HL-60 (cell line): ENCODE data around the gene CLEC4F.

Experiments
- DNase-seq, 2 experiments: peaks; one replicate each; pipeline ENCODE4 v3.0.0-alpha.2; 2010 to 2020; ENCODE audit warnings: low read depth in 1 of 2, low spot score in 1 of 2
- H3K27ac ChIP-seq: fragments of 250-450 bp; sonication (Bioruptor Pico); replicated peaks from 2 replicates; pipeline ENCODE4 v1.5.1; 2020; ENCODE audit warnings: mild to moderate bottlenecking, moderate library complexity
- H3K27me3 ChIP-seq: fragments of 250-450 bp; sonication (Bioruptor Pico); 2 replicates; pipeline ENCODE4 v1.5.1; 2021; ENCODE audit warnings: mild to moderate bottlenecking, moderate library complexity; ENCODE audit not compliant: insufficient read depth, poor library complexity, severe bottlenecking
- H3K4me3 ChIP-seq: replicated peaks from 2 replicates; pipeline ENCODE4 v1.5.1; 2011; ENCODE audit warnings: mild to moderate bottlenecking, control low read depth, low read length; ENCODE audit not compliant: insufficient read depth
- GABPA ChIP-seq: IDR thresholded peaks from 2 replicates; pipeline ENCODE4 v1.6.1; 2012; ENCODE audit warnings: low read depth
- POLR2AphosphoS5 ChIP-seq: IDR thresholded peaks from 2 replicates; pipeline ENCODE4 v1.6.1; 2012; ENCODE audit warnings: low read depth
- SPI1 ChIP-seq: IDR thresholded peaks from 2 replicates; pipeline ENCODE4 v1.6.1; 2012; ENCODE audit warnings: low read depth, mild to moderate bottlenecking, borderline replicate concordance
- TF ChIP-seq, protein P1 (sequence below): IDR thresholded peaks from 2 replicates; pipeline ENCODE4 v1.6.1; 2012; ENCODE audit warnings: low read depth; ENCODE audit not compliant: insufficient replicate concordance
- TF ChIP-seq, protein P2 (sequence below): IDR thresholded peaks from one replicate; pipeline ENCODE4 v1.5.1; 2011; ENCODE audit warnings: low read length, control low read depth, inconsistent platforms; ENCODE audit not compliant: insufficient read depth

The CLEC4F gene

DNA sequence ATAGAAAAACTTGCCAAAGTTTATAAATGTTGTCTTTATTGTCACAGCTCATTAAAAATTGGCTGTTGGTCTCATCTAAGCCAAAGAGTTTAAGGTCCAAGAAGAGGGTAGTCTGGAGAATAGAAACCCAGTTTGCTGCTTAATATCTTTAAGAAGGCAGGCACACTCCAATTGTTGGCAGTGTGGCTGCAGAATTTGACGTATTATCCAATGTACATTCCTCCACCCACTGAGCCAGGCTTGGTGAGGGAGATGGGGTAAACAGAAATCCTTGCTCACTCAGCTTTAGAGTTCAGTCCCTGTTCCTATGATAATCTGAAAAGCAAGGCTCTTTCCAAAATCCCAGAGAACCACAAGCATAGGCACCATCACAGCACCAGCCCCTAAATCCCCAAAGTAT, 41.7 kb downstream of the CLEC4F start:
- no peak for TF ChIP-seq POLR2AphosphoS5
- TF ChIP-seq, protein P1, sequence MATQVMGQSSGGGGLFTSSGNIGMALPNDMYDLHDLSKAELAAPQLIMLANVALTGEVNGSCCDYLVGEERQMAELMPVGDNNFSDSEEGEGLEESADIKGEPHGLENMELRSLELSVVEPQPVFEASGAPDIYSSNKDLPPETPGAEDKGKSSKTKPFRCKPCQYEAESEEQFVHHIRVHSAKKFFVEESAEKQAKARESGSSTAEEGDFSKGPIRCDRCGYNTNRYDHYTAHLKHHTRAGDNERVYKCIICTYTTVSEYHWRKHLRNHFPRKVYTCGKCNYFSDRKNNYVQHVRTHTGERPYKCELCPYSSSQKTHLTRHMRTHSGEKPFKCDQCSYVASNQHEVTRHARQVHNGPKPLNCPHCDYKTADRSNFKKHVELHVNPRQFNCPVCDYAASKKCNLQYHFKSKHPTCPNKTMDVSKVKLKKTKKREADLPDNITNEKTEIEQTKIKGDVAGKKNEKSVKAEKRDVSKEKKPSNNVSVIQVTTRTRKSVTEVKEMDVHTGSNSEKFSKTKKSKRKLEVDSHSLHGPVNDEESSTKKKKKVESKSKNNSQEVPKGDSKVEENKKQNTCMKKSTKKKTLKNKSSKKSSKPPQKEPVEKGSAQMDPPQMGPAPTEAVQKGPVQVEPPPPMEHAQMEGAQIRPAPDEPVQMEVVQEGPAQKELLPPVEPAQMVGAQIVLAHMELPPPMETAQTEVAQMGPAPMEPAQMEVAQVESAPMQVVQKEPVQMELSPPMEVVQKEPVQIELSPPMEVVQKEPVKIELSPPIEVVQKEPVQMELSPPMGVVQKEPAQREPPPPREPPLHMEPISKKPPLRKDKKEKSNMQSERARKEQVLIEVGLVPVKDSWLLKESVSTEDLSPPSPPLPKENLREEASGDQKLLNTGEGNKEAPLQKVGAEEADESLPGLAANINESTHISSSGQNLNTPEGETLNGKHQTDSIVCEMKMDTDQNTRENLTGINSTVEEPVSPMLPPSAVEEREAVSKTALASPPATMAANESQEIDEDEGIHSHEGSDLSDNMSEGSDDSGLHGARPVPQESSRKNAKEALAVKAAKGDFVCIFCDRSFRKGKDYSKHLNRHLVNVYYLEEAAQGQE, result no peak
- TF ChIP-seq, protein P2, sequence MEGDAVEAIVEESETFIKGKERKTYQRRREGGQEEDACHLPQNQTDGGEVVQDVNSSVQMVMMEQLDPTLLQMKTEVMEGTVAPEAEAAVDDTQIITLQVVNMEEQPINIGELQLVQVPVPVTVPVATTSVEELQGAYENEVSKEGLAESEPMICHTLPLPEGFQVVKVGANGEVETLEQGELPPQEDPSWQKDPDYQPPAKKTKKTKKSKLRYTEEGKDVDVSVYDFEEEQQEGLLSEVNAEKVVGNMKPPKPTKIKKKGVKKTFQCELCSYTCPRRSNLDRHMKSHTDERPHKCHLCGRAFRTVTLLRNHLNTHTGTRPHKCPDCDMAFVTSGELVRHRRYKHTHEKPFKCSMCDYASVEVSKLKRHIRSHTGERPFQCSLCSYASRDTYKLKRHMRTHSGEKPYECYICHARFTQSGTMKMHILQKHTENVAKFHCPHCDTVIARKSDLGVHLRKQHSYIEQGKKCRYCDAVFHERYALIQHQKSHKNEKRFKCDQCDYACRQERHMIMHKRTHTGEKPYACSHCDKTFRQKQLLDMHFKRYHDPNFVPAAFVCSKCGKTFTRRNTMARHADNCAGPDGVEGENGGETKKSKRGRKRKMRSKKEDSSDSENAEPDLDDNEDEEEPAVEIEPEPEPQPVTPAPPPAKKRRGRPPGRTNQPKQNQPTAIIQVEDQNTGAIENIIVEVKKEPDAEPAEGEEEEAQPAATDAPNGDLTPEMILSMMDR, result no peak
- no peak for TF ChIP-seq GABPA
- no peak for TF ChIP-seq SPI1
- no peak for DNase-seq
- no peak overlapping the region for H3K27ac ChIP-seq
- no peak overlapping the region for H3K4me3 ChIP-seq
- H3K27me3 ChIP-seq, result peaks cover 9% of the 10 kb centered on the region

DNA sequence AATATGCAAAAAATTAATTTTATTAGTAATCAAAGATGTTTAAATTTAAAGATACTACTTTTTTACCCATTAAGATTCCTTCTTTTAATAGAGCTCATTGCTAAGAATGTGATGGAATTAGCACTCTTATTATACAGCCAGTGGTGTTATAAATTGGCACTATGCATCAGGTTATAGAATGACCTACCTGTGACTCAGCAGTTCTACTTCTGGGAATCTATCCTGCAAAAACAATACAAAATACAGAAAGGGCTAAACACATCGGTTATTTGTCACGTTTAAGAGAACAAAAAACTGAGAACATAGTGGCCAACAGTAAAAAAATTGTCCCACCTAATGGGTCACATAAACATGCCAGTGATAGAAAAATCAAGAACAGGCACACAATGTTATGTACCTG, 42.9 kb downstream of the CLEC4F start:
- no peak for DNase-seq
- TF ChIP-seq GABPA (no peak), SPI1 (no peak), POLR2AphosphoS5 (no peak)
- TF ChIP-seq, protein P1, result no peak
- TF ChIP-seq, protein P2, result no peak
- Histone ChIP-seq H3K27me3 (peaks cover 12% of the 10 kb centered on the region), H3K27ac (no peak overlapping the region), H3K4me3 (no peak overlapping the region)

DNA sequence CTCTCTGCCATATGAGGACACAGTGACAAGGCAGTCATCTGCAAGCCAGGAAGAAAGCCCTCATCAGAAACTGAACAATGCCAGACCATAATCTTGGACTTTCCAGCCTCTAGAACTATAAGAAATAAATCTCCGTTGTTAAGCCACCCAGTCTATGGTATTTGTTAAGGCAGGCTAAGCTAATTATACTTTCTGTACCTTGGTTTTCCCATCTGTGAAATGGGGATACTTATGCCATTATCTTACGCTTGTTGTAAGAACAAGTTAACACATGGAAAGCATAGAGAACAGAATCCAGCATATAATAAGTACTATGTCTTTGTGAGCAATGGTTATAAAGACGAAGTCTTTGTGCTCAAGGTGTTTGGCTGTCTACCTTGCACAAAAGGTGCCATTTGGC, 44.1 kb downstream of the CLEC4F start:
- TF ChIP-seq, protein P2, result no peak
- no peak for TF ChIP-seq GABPA
- no peak for TF ChIP-seq POLR2AphosphoS5
- no peak for TF ChIP-seq SPI1
- TF ChIP-seq, protein P1, result no peak
- no peak for DNase-seq
- Histone ChIP-seq H3K27ac (no peak overlapping the region), H3K27me3 (peaks cover 12% of the 10 kb centered on the region), H3K4me3 (no peak overlapping the region)
